ENCODE results near the gene SLAMF7. TPM values are rescaled to one million over a fixed set of nuclear protein-coding genes. Genes with fewer than 3 reads are reported as not detected.
A peak's percentile ranks its signal among the peaks of the same experiment; 100 is the strongest.

Gene SLAMF7
- total and polyA plus RNA-seq, 10 of the 15 experiments (the other 5 are each of a cell fraction or from before 2014, with no cell fraction given) = 66.6 to 284 (median 108) TPM

GRCh38 chr1:160740133-160740688, 1.2 kb downstream of the SLAMF7 start (continued):
- TF ChIP-seq RELA (IDR thresholded peaks at IDR 0.05; ENCODE audit: borderline replicate concordance, partially characterized antibody) (no peak), CHD1 (IDR thresholded peaks at IDR 0.05; ENCODE audit: low read depth, low read length) (peak; percentile 43; the same call in 1 of the 2 replicates), IKZF2 (IDR thresholded peaks at IDR 0.05) (no peak), NFIC (IDR thresholded peaks at IDR 0.05; ENCODE audit: low read depth, low read length) (no peak; the same call in 1 of the 2 replicates), ZBTB11 (CRISPR knock-in tag; IDR thresholded peaks at IDR 0.05) (0 out of 2 replicates have a peak, but pooled peaks have one; percentile 5), MTA2 (IDR thresholded peaks at IDR 0.05; ENCODE audit: low read depth) (no peak), ZNF687 (IDR thresholded peaks at IDR 0.05) (no peak), HDAC6 (IDR thresholded peaks at IDR 0.05; ENCODE audit: unreplicated experiment) (peak; percentile 51), ZNF384 (IDR thresholded peaks at IDR 0.05; ENCODE audit: borderline replicate concordance, low read depth, low read length) (peak; percentile 68)

All from GM12878 (cell line).